NCI-H774 (cell line): ENCODE data around the gene SAXO2.
"Not testable (repeated sequence)": the region's sequence is repeated elsewhere in the genome, so short reads cannot be mapped to it uniquely, and the experiment has no call there.

Source experiments
- DNase-seq: peaks from one replicate; lab custom pipeline; 2025; lab: John Stamatoyannopoulos, UW

The SAXO2 gene

DNA sequence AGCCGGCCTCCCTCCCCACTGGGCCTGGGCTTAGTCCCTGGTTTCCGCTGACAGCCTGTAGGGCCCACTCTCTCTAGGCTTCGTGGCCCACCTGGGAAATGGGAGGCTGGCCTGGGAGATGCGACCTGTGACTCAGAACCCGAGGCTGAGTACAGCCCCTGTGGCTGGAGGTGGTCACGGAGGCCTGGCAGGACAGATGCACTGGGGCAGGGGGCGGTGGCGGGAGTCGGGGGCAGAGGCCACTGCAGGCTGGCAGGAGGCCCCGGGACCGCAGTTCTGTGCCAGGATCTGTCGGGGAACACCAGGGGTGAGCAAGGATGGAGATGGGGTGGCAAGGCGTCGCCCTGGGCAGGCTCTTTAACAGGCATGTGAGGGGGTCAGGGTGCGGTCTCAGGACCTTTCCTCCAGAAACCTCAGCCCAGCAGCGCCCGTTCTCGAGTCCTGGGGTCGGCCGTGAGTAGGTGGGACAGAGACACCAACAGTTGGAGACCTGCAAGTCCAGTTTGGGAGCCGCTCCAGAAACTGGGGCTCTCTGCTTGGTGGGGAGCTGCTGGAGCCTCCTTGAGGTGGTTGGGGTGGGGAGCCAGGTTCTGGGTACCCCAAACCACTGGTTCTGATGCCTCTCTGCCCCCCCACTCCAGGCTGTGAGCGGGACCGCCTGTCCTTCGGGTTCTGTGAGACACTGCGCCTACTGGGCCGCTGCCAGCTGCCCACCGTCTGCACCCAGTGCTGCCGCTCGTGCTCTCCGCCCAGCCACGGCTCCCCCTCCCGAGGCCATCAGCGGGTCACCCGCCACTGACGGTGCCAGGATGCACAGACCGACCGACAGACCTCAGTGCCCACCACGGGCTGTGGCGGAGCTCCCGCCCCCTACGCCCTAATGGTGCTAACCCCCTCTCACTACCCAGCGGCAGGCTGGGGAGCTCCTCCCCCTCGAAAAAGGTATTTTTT is 71.3 kb downstream of the SAXO2 start:
- DNase-seq = not testable (repeated sequence)
